Dermis blood vessel endothelial cell (primary cell): ENCODE measurements around the gene MEG3. TPM values are rescaled to one million over a fixed set of nuclear protein-coding genes. Genes with fewer than 3 reads are reported as not detected.

ENCODE experiments used
- DNase-seq: peaks from one replicate; pipeline ENCODE4 v3.0.0; 2010
- total RNA-seq: library from RNA; depleted of rRNA; stranded (reverse); fragments of >200 nt; gene quantifications from 2 replicates; pipeline ENCODE4 v1.2.3, GENCODE V29; 2014

Gene MEG3
- total RNA-seq, 1 donor from 2014 or later, result 2.2 TPM

DNA sequence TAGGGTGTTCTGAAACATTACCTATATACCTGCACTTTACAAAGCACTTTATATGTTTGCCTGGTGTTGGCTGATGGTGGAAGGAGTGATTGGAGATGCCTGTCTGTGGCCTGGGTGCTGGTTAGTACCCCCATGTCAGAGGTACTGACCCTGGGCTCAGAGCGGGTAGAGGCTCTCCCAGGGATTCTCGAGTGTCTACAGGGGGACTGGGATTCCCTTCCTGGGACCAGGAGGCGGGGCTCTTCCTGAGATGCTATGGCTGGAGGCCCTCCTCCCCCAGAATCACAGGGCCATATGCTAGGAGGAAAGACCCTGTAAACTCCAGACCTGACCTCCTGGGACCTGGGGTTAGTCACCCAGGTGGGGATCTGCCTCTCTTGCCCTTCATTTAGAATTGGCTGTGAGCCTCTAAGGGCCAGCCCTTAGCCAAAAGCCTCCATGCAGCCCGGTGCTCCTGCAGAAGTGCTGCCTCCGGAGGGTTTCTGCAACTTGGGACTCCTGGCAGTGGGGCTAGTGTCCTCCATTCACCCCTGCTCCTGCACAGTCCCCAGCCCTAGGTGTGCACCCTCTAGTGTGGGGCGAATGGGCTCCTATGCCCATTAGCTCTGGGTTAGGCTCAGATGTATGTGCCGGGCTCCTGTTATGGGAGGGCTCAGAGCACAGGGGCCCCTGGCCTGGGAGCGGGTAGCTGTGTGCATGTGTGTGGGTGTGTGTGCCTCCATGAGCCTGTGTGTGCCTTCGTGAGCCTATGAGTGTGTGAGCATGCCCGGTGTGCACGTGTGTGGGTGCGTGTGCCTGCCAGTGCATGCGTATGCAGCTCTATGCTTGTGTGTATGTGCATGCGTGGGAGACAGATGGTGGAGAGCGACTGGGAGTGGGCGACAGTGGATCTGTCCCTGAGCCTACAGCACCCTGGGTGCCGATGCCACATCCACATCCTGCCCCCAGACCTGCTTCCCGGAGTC, 41.0 kb downstream of the MEG3 start:
- no peak for DNase-seq

DNA sequence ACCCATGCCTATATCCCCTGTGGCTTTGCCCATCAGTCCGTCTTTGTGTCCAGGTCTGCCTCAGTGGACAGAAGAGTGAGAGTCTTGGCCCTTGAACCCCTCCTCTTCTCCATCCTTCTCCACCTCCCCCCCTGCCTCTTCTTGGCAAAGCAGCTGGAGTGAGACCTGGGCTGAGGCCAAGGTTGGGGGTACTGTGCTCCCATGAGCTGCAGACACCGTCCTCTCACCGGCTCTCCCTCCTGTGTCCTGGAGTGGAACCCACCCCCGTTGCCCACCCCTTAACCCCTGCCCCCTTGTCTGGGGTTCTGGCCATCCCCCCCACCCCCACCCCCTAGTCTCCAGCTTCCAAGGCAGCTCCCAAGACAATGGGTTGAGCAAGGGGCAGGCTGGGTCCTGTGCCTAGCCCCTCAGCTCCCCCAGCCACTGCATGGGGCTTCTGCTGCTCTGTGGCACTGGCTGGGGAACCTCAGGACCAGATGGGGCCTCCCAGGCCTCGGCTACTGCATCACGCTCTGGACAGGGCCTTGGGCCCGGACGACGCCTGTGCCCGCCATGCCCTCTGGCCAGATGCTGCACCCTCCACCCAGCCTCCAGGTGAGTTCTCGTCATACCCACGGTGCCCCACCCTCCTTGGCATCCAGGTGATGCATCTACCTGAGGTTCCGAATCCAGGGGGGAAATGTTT, 41.9 kb downstream of the MEG3 start:
- DNase-seq, result no peak

GRCh38 chr14:100868621-100869370, 42.9 kb downstream of the MEG3 start:
- DNase-seq, result no peak

GRCh38 chr14:100871234-100872186, 45.6 kb downstream of the MEG3 start:
- peak; percentile 42 for DNase-seq

DNA sequence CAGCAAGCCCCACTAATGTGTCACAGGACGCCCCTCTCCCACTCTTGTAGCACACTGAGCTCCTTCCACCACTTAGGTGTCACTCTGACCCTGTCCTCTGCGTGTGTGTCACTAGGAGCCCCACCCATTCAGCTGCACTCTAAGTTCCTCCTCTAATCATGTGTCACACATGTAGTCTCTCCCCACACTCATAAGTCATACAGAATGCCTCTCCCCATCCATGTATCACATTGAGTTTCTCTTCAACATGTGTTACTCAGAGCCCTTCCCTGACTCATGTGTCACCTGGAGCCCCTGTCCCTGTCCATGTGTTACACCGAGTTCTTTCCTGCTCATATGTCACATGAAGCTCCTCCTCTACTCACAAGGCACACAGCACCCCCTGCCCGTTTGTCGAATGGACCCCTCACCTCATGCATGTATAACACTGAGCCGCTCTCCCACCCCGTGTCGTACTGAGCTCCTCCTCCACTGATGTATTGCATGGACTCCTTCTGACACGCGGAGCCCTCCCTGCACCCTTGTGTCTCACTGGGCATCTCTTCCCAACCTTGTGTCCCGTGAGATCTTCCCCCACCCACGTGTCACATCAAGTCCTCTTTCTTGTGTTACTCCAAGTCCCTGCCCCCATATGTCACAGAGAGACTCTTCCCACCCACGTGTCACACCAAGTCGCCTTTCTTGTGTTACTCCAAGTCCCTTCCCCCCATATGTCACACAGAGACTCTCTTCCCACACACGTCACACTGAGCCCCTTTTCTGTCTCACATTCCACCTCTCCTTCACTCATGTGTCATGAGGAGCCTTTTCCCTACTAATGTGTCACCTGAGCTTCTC, 46.6 kb downstream of the MEG3 start:
- no peak for DNase-seq

DNA sequence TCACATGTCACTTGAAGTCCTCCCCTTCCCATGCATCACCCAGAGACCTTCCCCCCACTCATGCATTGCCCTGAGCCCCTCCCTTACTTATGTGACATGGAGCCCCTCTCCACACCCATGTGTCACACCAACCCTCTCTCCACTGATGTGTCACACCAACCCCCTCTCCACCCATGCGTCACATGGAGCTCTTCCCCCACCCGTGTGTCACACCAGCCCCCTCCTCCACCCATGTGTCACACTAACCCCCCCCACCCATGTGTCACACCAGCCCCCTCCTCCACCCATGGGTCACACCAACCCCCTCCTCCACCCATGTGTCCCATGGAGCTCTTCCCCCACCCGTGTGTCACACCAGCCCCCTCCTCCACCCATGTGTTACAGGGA, 47.2 kb downstream of the MEG3 start:
- no peak for DNase-seq

GRCh38 chr14:100874051-100874410, 48.1 kb downstream of the MEG3 start:
- DNase-seq, result no peak

GRCh38 chr14:100874411-100875091, 48.6 kb downstream of the MEG3 start:
- DNase-seq, result no peak

- DNase-seq, result no peak
These were observed 49.2 kb downstream of the MEG3 start for GRCh38 chr14:100875126-100875525.

GRCh38 chr14:100875861-100876590, 50.1 kb downstream of the MEG3 start:
- no peak for DNase-seq

GRCh38 chr14:100878271-100879146, 52.6 kb downstream of the MEG3 start:
- DNase-seq, result no peak

GRCh38 chr14:100879194-100879593, 53.3 kb downstream of the MEG3 start:
- DNase-seq, result no peak

- no peak for DNase-seq
These were observed 53.9 kb downstream of the MEG3 start for GRCh38 chr14:100879782-100880181.

DNA sequence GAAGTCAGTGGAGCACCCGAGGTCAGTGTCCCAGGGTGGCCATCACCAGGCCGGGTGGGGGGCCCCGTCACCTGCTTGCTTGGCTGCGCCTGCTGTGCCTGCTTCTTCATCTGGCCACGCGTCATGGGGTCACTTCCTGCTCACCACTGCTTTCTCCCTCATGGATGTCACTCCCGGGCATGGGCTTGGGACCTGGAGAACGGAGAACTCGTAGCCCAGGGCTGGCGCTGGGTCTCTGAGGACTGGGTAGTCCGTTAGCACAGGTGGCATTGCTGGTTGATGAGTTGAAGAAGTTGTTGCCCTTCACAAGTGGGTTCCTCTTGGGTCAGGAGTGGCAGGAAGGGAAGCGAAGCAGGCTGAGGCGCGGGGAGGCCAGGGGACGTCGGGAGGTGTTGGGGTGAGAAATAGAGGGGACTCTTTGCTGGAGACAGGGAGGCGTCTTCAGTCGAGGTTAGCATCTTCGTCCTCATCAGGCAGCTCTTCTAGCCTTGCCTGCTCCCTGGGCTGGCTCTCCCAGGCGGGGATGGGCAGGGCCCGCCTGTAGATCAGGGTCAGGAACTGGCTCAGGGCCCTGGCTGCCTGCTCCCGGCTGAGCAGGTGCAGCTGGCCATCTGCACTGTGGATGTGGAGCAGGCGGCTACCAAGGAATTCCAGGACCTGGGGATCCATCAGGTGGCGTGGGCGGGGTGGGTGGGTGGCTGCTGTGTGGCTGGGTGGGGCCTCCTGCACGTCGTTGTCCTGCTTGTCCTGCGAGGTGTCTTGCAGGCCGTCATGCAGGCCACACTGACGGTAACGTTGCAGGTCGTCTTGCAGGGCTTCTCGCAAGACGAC, 54.6 kb downstream of the MEG3 start:
- no peak for DNase-seq

- no peak for DNase-seq
These were observed 55.5 kb downstream of the MEG3 start for GRCh38 chr14:100881211-100882025.

DNA sequence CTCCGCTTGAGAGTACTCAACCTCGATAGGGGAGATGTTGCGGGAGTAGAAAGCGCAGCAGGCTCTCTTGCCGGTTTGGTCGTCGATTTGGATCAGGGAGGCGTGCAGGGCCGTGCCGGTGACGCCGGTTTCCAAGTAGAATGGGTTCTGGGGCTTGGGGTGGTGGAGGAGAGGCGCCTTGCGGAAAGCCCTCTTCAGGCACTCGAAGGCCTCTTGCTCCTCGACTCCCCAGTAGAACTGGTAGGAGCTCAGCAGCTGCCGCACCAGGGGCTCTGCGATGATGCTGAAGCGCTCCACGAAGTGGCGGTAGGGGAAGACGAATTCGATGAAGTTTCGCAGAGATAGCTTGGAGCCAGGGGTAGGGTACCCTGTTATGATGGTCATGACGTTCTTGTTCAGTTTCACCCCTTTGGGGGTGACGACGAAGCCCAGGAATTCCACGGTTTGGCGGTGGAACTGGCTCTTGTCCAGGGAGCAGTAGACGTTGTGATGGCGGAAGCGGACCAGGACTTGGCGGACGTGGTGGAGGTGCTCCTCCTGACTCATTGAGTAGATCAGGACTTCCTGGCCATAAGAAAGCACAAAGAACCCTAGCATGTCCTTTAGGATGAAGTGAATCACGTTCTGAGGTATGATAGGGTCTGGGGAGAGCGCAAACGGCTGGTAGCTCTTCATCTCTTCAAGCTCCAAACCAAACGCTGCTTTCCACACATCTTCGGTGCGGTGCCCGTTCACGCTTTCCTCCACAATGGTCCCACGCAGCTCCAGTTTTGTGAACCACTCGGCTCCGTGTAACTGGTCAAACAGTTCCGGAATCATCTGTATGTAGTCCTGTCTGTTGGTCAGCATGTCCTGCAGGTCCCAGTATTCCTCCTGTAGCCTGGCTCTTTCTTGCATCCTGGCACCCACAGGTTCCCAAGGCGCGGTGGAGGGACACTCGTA, 56.4 kb downstream of the MEG3 start:
- DNase-seq, result no peak
